GOT3 (cell line): ENCODE measurements around the gene ATP8A1.

Experiments used
- DNase-seq: peaks from one replicate; lab custom pipeline; 2025; ENCODE audit warnings: mixed read lengths; lab: John Stamatoyannopoulos, UW

Gene ATP8A1

GRCh38 chr4:42626629-42627146, 30.2 kb downstream of the ATP8A1 start:
- DNase-seq, result no peak

DNA sequence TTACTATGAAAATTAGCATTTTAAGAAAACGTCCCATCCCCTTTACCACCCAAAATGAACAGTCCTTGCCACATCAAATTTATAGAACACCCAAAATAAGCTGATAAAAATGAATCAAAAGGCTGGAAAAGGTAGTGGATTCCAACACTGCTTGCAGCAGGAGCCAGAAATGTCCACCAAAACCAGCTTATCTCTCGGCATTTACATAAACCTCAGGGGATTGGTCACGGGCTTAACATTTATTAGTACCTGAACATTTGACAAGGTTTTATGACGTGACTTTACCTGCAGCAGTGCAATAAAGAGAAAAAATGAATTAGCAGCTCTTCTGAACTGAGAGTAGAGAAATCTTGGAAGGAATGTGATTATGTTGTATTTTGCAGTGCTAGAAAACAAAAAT, 31.6 kb downstream of the ATP8A1 start:
- DNase-seq, result no peak

- no peak for DNase-seq
These were observed 32.4 kb downstream of the ATP8A1 start for GRCh38 chr4:42624551-42624950.

- DNase-seq, result no peak
These were observed 38.9 kb downstream of the ATP8A1 start for GRCh38 chr4:42618023-42618422.

DNA sequence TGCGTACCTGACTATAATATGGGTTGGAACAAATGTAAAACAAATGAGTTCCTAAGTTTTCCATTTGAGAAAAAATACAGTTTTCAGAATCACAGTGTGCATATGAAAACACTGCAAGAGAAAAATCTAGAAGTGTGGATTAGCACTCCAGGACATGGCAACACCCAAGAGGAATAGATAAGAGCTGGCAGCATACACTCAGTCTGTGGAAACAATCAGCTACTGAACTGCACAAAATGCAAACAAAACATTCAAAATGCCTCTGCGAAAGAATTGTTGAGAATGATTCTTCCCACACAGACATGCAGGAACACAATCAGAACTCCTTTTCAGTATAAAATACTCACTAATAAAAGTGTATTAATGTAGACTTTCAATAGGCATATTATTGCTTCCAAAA, 39.9 kb downstream of the ATP8A1 start:
- DNase-seq, result no peak

- DNase-seq, result no peak
These were observed 40.3 kb downstream of the ATP8A1 start for GRCh38 chr4:42616572-42616971.

- DNase-seq, result no peak
These were observed 41.7 kb downstream of the ATP8A1 start for GRCh38 chr4:42615131-42615763.

DNA sequence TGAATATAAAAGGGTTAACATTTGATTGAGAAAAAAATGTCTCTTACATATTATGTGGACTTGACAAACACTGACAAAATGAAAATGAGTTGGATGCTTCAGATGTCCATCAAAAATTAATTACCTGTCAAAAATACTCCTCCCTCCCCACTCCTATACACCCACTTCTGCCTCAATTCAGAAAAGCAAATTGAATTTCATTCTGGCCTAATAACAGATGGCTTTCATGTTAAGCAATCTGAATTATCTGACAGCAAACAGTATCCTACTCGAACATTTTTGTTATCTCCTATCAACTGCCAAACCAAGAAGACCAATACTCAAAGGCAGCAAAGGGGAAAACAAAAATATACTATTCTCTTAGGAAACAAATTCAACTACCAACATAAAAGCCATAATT, 44.0 kb downstream of the ATP8A1 start:
- DNase-seq, result no peak

- DNase-seq, result no peak
These were observed 46.0 kb downstream of the ATP8A1 start for GRCh38 chr4:42610941-42611340.

- no peak for DNase-seq
These were observed 47.9 kb downstream of the ATP8A1 start for GRCh38 chr4:42609051-42609450.

DNA sequence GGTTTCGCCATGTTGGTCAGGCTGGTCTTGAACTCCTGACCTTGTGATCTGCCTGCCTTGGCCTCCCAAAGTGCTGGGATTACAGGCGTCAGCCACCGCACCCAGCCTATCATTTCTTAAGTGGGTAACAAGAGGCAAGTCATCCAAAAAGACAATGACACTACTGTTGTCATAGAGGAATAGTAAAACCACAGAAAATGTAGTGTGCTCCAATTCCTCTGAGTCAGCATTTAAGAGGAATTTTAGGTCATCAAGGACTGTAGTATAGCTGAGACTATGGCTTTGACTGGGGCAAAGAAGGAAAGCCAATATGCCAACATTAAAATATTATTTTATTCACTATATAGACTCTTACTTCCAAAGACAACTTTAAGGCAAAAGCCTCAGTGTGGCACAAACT, 48.4 kb downstream of the ATP8A1 start:
- DNase-seq, result no peak

- no peak for DNase-seq
These were observed 49.7 kb downstream of the ATP8A1 start for GRCh38 chr4:42607011-42607726.

DNA sequence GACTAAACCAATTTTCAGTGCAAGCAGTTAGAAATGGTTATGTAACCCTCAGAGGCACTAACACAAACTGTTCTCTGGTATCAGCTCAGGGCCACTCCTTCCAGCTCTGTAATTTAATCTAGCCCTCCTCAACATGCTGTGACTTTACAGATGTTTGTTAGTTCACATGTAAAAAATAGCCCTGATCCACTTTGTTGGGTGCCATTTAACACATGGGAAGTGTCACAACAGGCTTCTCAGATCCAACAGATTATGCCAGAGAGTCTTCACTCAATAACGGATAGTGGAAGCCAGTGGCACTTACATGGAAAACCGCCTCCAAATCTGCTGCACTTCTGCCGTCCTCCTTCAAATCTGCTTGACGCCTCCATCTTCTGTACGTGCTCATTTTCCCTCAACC, 51.6 kb downstream of the ATP8A1 start:
- DNase-seq, result no peak

DNA sequence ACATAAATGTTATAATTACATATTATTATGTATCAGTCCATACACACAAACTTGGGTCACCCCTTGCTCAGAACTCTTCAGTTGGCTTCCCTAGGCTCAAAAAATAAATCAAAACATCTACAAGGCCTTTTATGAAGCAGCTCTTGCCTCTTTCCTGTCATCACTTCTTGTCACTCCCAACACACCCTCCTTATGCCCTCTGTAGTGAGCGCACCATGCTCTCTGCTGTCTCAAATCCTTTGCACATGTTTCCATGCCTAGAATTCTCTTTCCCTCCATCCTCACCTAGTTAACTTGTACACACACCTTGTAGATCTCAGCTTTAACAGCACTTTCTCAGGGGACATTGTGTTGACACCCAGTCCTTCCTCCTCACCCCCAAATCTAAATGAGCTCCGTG, 53.0 kb downstream of the ATP8A1 start:
- DNase-seq, result no peak

- DNase-seq, result no peak
These were observed 56.3 kb downstream of the ATP8A1 start for GRCh38 chr4:42600578-42600977.

- DNase-seq, result no peak
These were observed 60.0 kb downstream of the ATP8A1 start for GRCh38 chr4:42596918-42597317.

DNA sequence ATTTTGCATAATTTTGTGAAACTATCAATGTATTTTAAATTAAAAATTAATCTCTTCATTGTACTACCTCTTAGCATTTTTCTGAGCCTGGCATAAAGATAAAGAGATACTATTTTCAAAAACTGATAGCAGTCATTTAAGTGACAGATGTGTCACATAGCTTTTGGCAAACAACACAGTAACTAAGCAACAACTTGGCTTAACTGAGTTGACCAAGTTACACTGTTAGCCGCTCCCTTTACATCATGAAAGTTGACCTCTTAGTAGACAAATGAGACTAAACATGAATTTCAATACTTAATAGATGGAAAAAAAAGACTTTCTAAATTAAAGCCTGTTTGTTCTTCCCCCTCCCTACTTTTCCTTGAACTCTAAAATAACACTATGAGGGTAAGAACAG, 62.0 kb downstream of the ATP8A1 start:
- no peak for DNase-seq

DNA sequence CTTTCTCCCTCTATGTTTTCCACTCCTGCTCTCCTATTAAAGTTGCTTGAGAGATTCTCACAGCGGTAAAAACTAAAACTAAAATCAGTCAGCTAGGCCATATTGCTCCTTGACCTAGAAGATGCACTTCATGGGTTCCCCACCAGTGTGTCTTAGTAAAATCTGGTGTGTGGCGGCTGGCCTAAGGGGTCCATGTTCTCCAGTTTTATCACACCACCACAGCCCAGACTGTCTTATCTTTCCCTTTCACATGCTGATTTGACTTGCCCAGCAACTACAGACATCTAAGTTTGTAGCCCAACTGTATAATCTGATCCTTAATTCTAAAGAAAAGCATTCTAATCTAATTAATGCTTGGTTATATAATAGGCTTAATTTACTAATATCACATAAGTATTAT, 68.0 kb downstream of the ATP8A1 start:
- no peak for DNase-seq

DNA sequence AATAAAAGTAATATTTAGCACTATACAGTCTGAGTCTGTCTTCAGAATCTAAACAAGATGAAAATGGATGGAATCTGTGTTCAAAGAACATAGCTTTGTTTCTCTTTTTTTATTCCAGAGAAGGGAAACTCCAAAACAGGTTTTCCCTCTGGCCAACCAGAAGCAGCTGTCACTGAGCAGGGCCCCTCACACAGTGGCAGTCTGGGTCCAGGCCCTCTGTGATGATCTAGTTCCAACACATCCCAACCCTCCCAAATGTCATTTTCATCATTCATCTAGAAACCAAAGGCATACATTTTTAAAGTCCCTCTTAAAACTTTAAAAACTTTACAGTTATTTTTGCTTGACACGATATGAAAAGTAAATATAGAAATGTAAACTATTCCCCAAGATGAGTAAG, 70.1 kb downstream of the ATP8A1 start:
- no peak for DNase-seq

DNA sequence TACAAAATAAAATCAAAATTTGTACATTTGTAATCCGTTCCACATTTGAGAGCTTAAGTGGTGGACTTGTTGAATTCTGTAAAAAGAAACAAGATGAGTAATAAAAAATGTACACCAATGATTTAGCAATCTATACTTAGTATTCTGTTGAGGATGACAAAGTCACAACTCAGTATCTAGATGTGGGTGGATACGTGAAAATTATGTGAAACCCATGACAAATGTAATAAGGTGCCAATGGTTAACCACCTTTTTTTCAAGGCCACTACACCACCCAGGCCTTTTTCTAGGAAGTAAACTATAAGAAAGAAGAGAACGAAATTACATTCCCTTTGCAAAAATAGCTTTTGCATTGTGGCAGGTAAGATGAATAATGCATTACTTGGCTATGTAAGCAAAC, 77.0 kb downstream of the ATP8A1 start:
- DNase-seq, result no peak

DNA sequence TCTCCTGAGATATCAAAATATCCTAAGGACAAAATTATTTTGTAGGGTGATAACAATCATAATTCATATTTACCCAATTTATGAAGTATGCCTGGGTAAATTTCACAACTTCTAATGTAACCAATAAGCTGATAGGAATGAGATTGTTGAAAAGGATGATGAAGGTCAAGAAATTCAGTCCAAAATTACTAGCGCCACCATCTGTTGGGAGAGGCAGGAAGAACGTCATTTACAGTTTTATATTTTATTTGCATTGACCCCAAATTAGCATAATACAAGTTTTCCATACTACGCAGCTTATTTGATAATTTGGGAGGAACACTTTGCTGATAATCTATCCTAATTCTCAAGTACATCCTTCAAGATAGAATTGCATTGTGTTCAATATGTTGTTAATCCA, 78.7 kb downstream of the ATP8A1 start:
- no peak for DNase-seq

- no peak for DNase-seq
These were observed 82.0 kb downstream of the ATP8A1 start for GRCh38 chr4:42574870-42575430.

GRCh38 chr4:42573249-42573648, 83.7 kb downstream of the ATP8A1 start:
- no peak for DNase-seq
